Kasumi-1 (cell line): Measurements from ENCODE around the gene KPNA4.
"Not testable (repeated sequence)": the region's sequence is repeated elsewhere in the genome, so short reads cannot be mapped to it uniquely, and the experiment has no call there.

Experiments used
- DNase-seq, 2 experiments: peaks; one replicate each; lab custom pipeline; 2025; lab: John Stamatoyannopoulos, UW

KPNA4 gene

DNA sequence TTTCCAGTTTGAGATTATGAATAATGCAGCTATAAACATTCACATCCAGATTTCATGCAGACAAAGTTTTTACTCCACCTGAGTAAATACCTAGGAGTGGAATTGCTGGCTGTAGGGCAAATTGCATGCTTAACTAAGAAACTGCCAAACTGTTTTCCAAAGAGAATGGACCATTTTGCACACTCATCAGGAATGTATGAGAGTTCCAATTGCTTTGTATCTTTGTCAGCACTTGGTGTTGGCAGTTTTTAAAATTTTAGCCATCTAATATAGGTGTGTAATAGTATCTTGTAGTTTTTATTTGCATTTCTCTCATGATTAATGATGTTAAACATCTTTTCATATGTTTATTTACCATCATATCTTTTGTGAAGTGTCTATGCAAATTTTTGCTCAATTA, 75.2 kb downstream of the KPNA4 start:
- DNase-seq, result no peak

- peak; percentile 65 to 67 for DNase-seq
Measured at GRCh38 chr3:160486459-160486869, 78.9 kb downstream of the KPNA4 start.

DNA sequence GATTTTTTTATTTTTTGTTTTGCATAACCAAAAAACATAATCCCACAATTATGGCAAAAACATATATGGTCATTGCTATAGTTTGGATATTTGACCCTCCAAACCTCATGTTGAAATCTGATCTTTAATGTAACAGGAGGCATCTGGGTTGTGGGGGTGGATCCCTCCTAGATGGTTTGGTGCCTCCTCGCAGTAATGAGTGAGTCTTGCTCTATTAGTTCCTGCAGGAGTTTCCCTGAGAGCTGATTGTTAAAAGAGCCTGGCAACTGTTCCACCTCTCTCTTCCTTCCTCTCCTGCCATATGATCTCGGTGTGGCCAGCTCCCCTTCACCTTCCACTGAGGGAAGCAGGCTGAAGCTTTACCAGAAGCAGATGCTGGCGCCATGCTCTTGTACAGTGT, 82.6 kb downstream of the KPNA4 start:
- no peak for DNase-seq

- DNase-seq, result no peak
Measured at GRCh38 chr3:160481856-160482255, 83.5 kb downstream of the KPNA4 start.

- no peak for DNase-seq
Measured at GRCh38 chr3:160480931-160481330, 84.4 kb downstream of the KPNA4 start.

DNA sequence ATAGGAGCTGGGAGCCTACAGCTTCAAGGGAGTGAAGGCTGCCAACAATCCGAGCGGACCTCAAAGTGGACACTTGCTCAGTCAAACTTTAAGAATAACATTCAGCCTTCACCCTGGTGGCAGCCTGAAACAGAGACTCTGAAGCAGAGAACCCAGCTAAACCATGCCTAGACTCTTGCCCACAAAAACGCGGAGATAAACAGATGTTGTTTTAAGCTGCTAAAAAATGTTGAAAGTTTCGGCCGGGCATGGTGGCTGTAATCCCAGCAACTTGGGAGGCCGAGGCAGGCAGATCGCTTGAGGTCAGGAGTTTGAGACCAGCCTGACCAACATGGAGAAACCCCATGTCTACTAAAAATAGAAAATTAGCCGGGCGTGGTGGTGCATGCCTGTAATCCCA, 86.0 kb downstream of the KPNA4 start:
- no peak for DNase-seq

DNA sequence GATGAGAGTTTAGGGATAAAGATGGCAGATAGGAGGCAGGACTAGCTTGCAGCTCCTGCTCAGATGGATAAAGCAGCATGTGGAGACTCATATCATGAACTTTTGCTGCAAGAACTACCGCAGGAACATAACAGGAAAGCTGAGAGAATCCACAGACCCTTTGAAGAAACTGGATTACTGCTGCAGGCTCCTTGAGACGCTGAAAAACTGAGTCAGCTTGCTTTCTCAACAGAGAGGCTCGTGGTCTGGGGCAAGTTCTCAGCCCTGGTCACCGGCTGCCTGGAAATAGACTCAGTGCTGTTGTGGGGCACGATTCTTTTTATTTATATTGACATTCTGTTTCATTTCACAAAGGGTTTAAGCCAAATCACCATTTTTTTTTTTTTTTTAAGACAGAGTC, 87.0 kb downstream of the KPNA4 start:
- no peak for DNase-seq

GRCh38 chr3:160477750-160478149, 87.6 kb downstream of the KPNA4 start:
- DNase-seq, result no peak

GRCh38 chr3:160475884-160476283, 89.5 kb downstream of the KPNA4 start:
- DNase-seq, result no peak

GRCh38 chr3:160475153-160475552, 90.2 kb downstream of the KPNA4 start:
- DNase-seq, result no peak

- DNase-seq, result no peak
Measured at GRCh38 chr3:160474416-160474838, 90.9 kb downstream of the KPNA4 start.

DNA sequence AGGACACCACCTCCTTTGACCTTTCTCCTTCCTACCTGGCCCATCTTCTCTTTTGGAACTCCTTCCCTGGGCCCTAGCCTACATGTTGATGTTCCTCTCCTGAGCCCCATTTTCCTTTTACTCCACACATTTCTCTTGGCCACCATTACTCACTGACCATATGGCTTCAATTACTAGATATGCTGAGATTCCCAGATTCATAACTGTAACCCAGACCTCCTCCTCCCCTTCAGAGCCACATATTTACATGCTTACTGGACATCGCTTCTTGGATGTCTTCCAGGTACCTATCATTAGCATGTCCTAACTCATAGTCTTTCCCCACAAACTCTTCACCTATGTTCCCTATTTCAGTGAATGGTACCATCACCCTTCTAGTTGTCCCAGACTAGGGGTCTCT, 91.4 kb downstream of the KPNA4 start:
- no peak for DNase-seq

GRCh38 chr3:160473221-160473620, 92.2 kb downstream of the KPNA4 start:
- DNase-seq, result no peak

- no peak for DNase-seq
Measured at GRCh38 chr3:160472344-160472743, 93.0 kb downstream of the KPNA4 start.

GRCh38 chr3:160471892-160472291, 93.5 kb downstream of the KPNA4 start:
- DNase-seq, result no peak

- DNase-seq, result no peak
Measured at GRCh38 chr3:160470181-160470580, 95.2 kb downstream of the KPNA4 start.

GRCh38 chr3:160464971-160465370, 100.4 kb downstream of the KPNA4 start:
- DNase-seq, result no peak

DNA sequence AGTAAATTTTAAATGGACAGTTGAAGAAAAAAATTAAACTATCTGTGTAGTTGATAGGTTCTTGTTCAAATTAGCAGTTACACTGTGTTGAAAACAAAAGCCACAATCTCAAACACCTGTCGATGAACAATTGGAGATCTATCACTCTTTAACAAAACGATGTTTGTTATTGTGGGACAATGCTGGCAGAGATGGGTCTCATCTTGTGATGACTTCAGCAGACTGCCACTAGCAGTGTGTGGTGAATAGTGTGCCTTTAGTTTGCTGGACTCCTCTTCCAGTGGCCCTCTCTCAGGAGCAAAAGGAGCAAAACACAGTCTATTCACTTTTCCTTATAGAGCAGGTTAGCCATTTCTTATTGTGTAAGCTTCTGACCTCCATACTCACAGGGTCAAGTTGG, 101.0 kb downstream of the KPNA4 start:
- DNase-seq, result no peak

DNA sequence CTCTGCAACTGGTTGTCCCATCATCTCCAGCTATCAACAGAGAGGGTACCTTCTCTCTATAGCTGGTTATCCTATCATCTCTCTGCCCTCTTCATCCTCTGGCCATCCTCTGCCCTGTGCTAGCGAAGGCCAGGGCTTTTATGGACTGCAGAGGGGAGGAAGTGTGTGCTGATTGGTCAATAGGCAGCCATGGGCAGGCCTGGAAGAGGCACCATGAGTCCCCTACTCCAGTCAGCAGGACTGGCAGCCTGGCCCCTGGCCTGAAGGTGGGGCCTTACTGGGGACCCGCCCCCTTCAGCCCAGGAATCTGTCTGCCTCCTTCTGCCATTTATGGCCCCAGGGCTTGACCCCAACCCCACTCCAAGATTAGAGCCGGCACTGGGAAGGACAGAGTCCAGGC, 105.3 kb downstream of the KPNA4 start:
- no peak for DNase-seq

DNA sequence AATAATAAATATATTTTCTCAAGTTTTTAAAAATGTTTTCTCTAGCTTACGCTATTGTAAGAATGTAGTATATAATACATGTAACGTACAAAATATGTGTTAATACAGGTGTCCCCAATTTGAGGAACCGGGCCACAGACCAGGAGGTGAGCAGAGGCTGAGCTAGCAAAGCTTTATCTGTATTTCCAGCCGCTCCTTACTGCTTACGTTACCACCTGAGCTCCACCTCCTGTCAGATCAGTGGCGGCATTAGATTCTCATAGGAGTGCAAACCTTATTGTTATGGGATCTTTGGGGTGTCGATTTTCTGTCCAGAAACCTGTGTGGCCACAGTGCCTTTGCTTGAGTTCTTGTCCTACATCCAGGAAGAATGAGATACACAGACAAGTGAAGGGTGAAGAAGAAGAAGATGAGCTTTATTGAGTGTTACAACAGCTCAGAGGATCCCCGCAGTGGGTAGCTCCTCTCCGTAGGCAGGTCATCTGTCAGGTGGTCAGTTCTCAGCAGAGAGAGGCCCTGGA, 105.9 kb downstream of the KPNA4 start:
- no peak for DNase-seq

- DNase-seq, result no peak
Measured at GRCh38 chr3:160458151-160458550, 107.2 kb downstream of the KPNA4 start.

- DNase-seq, result no peak
Measured at GRCh38 chr3:160455846-160456245, 109.5 kb downstream of the KPNA4 start.

- DNase-seq, result no peak
Measured at GRCh38 chr3:160454995-160455394, 110.4 kb downstream of the KPNA4 start.

DNA sequence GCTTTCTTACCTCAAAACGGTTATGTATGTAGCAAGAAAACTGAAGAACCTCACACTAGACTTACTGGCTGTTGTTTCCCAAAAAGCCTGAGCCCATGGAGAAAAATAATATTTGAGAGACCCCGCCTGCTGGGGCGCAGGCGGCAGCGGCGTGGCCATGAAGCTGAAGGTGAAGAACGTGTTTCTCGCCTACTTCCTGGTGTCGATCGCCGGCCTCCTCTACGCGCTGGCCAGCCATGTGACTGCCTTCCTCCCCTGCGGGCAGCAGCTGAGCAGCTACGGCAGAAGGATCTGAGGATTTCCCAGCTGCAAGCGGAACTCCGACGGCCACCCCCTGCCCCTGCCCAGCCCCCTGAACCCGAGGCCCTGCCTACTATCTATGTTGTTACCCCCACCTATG, 113.1 kb downstream of the KPNA4 start:
- DNase-seq, result not testable (repeated sequence)

GRCh38 chr3:160451602-160452001, 113.8 kb downstream of the KPNA4 start:
- DNase-seq, result no peak
